Measurements from ENCODE around the gene SEC31B. TPM values are rescaled to one million over a fixed set of nuclear protein-coding genes. Genes with fewer than 3 reads are reported as not detected.

The SEC31B gene
- total RNA-seq, 1 donor, result 5.4 TPM

GRCh38 chr10:100508691-100509150 is 10.9 kb downstream of the SEC31B start:
- H3K9me3 ChIP-seq (ENCODE audit: low read depth, low read length), result no peaks in the 10 kb centered on the region
- H3K27ac ChIP-seq (ENCODE audit: low read depth, low read length), result no peak overlapping the region
- no peak overlapping the region for H3K4me2 ChIP-seq (ENCODE audit: insufficient read depth, low read length)
- H3K4me1 ChIP-seq (ENCODE audit: insufficient read depth, low read length), result peaks cover 14% of the 10 kb centered on the region
- no peak overlapping the region for H3K4me3 ChIP-seq (ENCODE audit: insufficient read depth, low read length)
- no peak for DNase-seq (ENCODE audit: insufficient read length, low spot score, missing footprints)
- H3K36me3 ChIP-seq (ENCODE audit: insufficient read depth, low read length), result no peaks in the 10 kb centered on the region
- no peaks in the 10 kb centered on the region for H4K20me1 ChIP-seq (ENCODE audit: insufficient read depth, low read length)
- H3K27me3 ChIP-seq (ENCODE audit: insufficient read depth, low read length), result no peaks in the 10 kb centered on the region
- H3K79me2 ChIP-seq (ENCODE audit: insufficient read depth, low read length), result no peaks in the 10 kb centered on the region
- H2AFZ ChIP-seq (ENCODE audit: low read length), result no peak overlapping the region
- peak; percentile 79 for TF ChIP-seq CTCF (IDR thresholded peaks at IDR 0.05; ENCODE audit: extremely low read depth, low read depth, low read length)

- Histone ChIP-seq H4K20me1 (ENCODE audit: insufficient read depth, low read length) (no peaks in the 10 kb centered on the region), H3K4me3 (ENCODE audit: insufficient read depth, low read length) (no peak overlapping the region), H3K27me3 (ENCODE audit: insufficient read depth, low read length) (no peaks in the 10 kb centered on the region), H2AFZ (ENCODE audit: low read length) (no peak overlapping the region), H3K4me2 (ENCODE audit: insufficient read depth, low read length) (no peak overlapping the region), H3K9me3 (ENCODE audit: low read depth, low read length) (no peaks in the 10 kb centered on the region), H3K27ac (ENCODE audit: low read depth, low read length) (no peak overlapping the region), H3K36me3 (ENCODE audit: insufficient read depth, low read length) (no peaks in the 10 kb centered on the region), H3K79me2 (ENCODE audit: insufficient read depth, low read length) (no peaks in the 10 kb centered on the region), H3K4me1 (ENCODE audit: insufficient read depth, low read length) (peaks cover 14% of the 10 kb centered on the region)
- DNase-seq (ENCODE audit: insufficient read length, low spot score, missing footprints), result no peak
- TF ChIP-seq CTCF (IDR thresholded peaks at IDR 0.05; ENCODE audit: extremely low read depth, low read depth, low read length), result no peak
These were observed 11.4 kb downstream of the SEC31B start for GRCh38 chr10:100508266-100508665.

GRCh38 chr10:100507357-100507732 is 12.3 kb downstream of the SEC31B start:
- no peaks in the 10 kb centered on the region for H3K27me3 ChIP-seq (ENCODE audit: insufficient read depth, low read length)
- H3K4me3 ChIP-seq (ENCODE audit: insufficient read depth, low read length), result no peak overlapping the region
- no peak overlapping the region for H3K4me2 ChIP-seq (ENCODE audit: insufficient read depth, low read length)
- H3K9me3 ChIP-seq (ENCODE audit: low read depth, low read length), result no peaks in the 10 kb centered on the region
- no peaks in the 10 kb centered on the region for H3K36me3 ChIP-seq (ENCODE audit: insufficient read depth, low read length)
- DNase-seq (ENCODE audit: insufficient read length, low spot score, missing footprints), result no peak
- H3K79me2 ChIP-seq (ENCODE audit: insufficient read depth, low read length), result no peaks in the 10 kb centered on the region
- peaks cover 14% of the 10 kb centered on the region for H3K4me1 ChIP-seq (ENCODE audit: insufficient read depth, low read length)
- no peaks in the 10 kb centered on the region for H4K20me1 ChIP-seq (ENCODE audit: insufficient read depth, low read length)
- no peak for TF ChIP-seq CTCF (IDR thresholded peaks at IDR 0.05; ENCODE audit: extremely low read depth, low read depth, low read length)
- no peak overlapping the region for H3K27ac ChIP-seq (ENCODE audit: low read depth, low read length)
- no peak overlapping the region for H2AFZ ChIP-seq (ENCODE audit: low read length)

- no peaks in the 10 kb centered on the region for H4K20me1 ChIP-seq (ENCODE audit: insufficient read depth, low read length)
- no peak overlapping the region for H3K4me2 ChIP-seq (ENCODE audit: insufficient read depth, low read length)
- peaks cover 14% of the 10 kb centered on the region for H3K4me1 ChIP-seq (ENCODE audit: insufficient read depth, low read length)
- H3K27me3 ChIP-seq (ENCODE audit: insufficient read depth, low read length), result no peaks in the 10 kb centered on the region
- H3K4me3 ChIP-seq (ENCODE audit: insufficient read depth, low read length), result no peak overlapping the region
- DNase-seq (ENCODE audit: insufficient read length, low spot score, missing footprints), result peak; percentile 96
- H3K9me3 ChIP-seq (ENCODE audit: low read depth, low read length), result no peaks in the 10 kb centered on the region
- no peaks in the 10 kb centered on the region for H3K36me3 ChIP-seq (ENCODE audit: insufficient read depth, low read length)
- no peak overlapping the region for H2AFZ ChIP-seq (ENCODE audit: low read length)
- TF ChIP-seq CTCF (IDR thresholded peaks at IDR 0.05; ENCODE audit: extremely low read depth, low read depth, low read length), result no peak
- H3K79me2 ChIP-seq (ENCODE audit: insufficient read depth, low read length), result no peaks in the 10 kb centered on the region
- peak overlapping the region; percentile 41 for H3K27ac ChIP-seq (ENCODE audit: low read depth, low read length)
These were observed 12.9 kb downstream of the SEC31B start for GRCh38 chr10:100506596-100507356.

All from osteoblast (primary cell).